Natural killer cell (primary cell): ENCODE results near the gene LYST. TPM values are rescaled to one million over a fixed set of nuclear protein-coding genes. Genes with fewer than 3 reads are reported as not detected.

ENCODE experiments used
- ATAC-seq, 3 donors: fragments of 150-1000 bp in 2 of 3; fragments of 200-7000 bp in 1 of 3; cut with Tn5 transposase; 1 replicate in 1 of 3; 2 replicates in 2 of 3; pipeline ENCODE4 v1.10.0; 2021; ENCODE audit warnings: mild to moderate bottlenecking in 2 of 3, moderate library complexity in 2 of 3
- DNase-seq, 2 donors: peaks; one replicate each; pipeline versions ENCODE4 v3.0.0 to v3.0.0-alpha.2; 2013 to 2021; ENCODE audit warnings: mixed read lengths in 1 of 2
- H3K27ac ChIP-seq: one replicate; pipeline ENCODE4 v1.5.1; 2013; ENCODE audit warnings: mild to moderate bottlenecking, low read length
- H3K27me3 ChIP-seq: one replicate; pipeline ENCODE4 v1.6.1; 2013; ENCODE audit warnings: low read length; ENCODE audit not compliant: control insufficient read depth, insufficient read depth
- H3K36me3 ChIP-seq: one replicate; pipeline ENCODE4 v1.6.1; 2013; ENCODE audit warnings: low read length; ENCODE audit not compliant: control insufficient read depth, insufficient read depth
- H3K4me1 ChIP-seq: one replicate; pipeline ENCODE4 v1.6.1; 2013; ENCODE audit warnings: low read length; ENCODE audit not compliant: control insufficient read depth, insufficient read depth
- H3K4me3 ChIP-seq: one replicate; pipeline ENCODE4 v1.5.1; 2013; ENCODE audit warnings: low read length
- H3K9me3 ChIP-seq: one replicate; pipeline ENCODE4 v1.6.1; 2013; ENCODE audit warnings: low read length; ENCODE audit not compliant: control insufficient read depth, insufficient read depth
- H3K27ac Mint-ChIP-seq, 2 donors: one replicate each; pipeline ENCODE4 v1.8.0; 2022; ENCODE audit warnings: mild to moderate bottlenecking in 2 of 2, mixed read lengths in 2 of 2, moderate library complexity in 1 of 2
- H3K27me3 Mint-ChIP-seq, 2 donors: one replicate each; pipeline ENCODE4 v1.8.0; 2022; ENCODE audit warnings: low read depth in 2 of 2, mixed read lengths in 2 of 2
- H3K36me3 Mint-ChIP-seq: one replicate; pipeline ENCODE4 v1.8.0; 2022; ENCODE audit warnings: mixed read lengths
- H3K4me1 Mint-ChIP-seq, 2 donors: one replicate each; pipeline ENCODE4 v1.8.0; 2022; ENCODE audit warnings: mixed read lengths in 2 of 2
- H3K4me3 Mint-ChIP-seq: one replicate; pipeline ENCODE4 v1.8.0; 2022; ENCODE audit warnings: mild to moderate bottlenecking, moderate library complexity, mixed read lengths
- H3K9me3 Mint-ChIP-seq, 2 donors: one replicate each; pipeline ENCODE4 v1.8.0; 2022; ENCODE audit warnings: mixed read lengths in 2 of 2
- WGBS: methylation state at CpG from one replicate; pipeline ENCODE4 v1.1.7; 2013; ENCODE audit warnings: missing lambda C conversion rate; ENCODE audit not compliant: insufficient coverage; 5-methylcytosine and 5-hydroxymethylcytosine counted together
- intact Hi-C: fragments of 100-400 bp; cut with micrococcal nuclease; formaldehyde crosslinking; loops from one replicate; pipeline ENCODE4 v1.14.2; 2022
- total RNA-seq, 4 donors: library from RNA; stranded (reverse); fragments of 120-200 nt in 1 of 4; gene quantifications; one replicate each; pipeline versions ENCODE4 v1.2.3 to v1.2.4, GENCODE V29; 2013 to 2022
- TF ChIP-seq, protein P1 (sequence below): fragments of 200-600 bp; IDR thresholded peaks from one replicate; pipeline ENCODE4 v1.8.0; 2022; ENCODE audit warnings: antibody characterized with exemption

The LYST gene
- total RNA-seq, 3 donors from 2014 or later (not counting 1 experiment from before 2014, with no cell fraction given): 89.9 to 115 (median 93.6) TPM

DNA sequence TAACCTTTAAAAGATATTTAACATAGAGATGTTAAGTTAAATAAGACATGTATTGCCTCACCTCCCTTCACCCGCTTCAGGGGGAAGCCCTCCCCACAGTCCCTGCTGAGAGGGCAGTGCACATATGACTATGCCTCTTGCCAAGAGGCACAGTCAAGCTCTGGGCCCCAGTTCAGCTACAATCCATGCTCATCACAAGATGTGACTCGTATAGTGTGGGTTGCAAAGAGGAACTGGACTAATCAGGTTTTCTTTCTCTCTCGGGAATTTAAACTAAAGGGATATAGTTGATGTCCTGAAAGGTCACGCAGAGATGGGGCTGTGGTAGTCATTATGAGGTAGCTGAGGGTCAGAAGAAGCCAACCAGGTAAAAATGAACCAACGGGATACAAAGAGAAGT, 35.6 kb downstream of the LYST start:
- Mint-ChIP-seq H3K27ac (peak overlapping the region; percentile 47 to 48), H3K4me1 (peaks cover 0 to 10% of the 10 kb centered on the region in 2 donors), H3K4me3 (no peak overlapping the region), H3K9me3 (no peaks in the 10 kb centered on the region), H3K27me3 (no peaks in the 10 kb centered on the region), H3K36me3 (no peaks in the 10 kb centered on the region)
- Histone ChIP-seq H3K27ac (no peak overlapping the region), H3K9me3 (no peaks in the 10 kb centered on the region), H3K4me1 (peaks cover 7% of the 10 kb centered on the region), H3K27me3 (no peaks in the 10 kb centered on the region), H3K36me3 (peaks cover 34% of the 10 kb centered on the region), H3K4me3 (no peak overlapping the region)
- ATAC-seq: peak in 2 of 3 donors; percentile 47
- TF ChIP-seq, protein P1, sequence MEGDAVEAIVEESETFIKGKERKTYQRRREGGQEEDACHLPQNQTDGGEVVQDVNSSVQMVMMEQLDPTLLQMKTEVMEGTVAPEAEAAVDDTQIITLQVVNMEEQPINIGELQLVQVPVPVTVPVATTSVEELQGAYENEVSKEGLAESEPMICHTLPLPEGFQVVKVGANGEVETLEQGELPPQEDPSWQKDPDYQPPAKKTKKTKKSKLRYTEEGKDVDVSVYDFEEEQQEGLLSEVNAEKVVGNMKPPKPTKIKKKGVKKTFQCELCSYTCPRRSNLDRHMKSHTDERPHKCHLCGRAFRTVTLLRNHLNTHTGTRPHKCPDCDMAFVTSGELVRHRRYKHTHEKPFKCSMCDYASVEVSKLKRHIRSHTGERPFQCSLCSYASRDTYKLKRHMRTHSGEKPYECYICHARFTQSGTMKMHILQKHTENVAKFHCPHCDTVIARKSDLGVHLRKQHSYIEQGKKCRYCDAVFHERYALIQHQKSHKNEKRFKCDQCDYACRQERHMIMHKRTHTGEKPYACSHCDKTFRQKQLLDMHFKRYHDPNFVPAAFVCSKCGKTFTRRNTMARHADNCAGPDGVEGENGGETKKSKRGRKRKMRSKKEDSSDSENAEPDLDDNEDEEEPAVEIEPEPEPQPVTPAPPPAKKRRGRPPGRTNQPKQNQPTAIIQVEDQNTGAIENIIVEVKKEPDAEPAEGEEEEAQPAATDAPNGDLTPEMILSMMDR: no peak
- 78% methylated on average over 4 of the region's 5 CpGs for WGBS
- intact Hi-C loops: no loop called here
- DNase-seq: no peak

- DNase-seq (no peak), ATAC-seq (no peak)
- no peak overlapping the region for H3K27ac ChIP-seq
- Mint-ChIP-seq H3K27me3 (no peaks in the 10 kb centered on the region), H3K9me3 (no peaks in the 10 kb centered on the region), H3K27ac (peak overlapping the region in 1 of 2 donors; percentile 27), H3K4me3 (no peak overlapping the region), H3K36me3 (no peaks in the 10 kb centered on the region), H3K4me1 (peaks cover 6 to 28% of the 10 kb centered on the region in 2 donors)
- intact Hi-C loops: no loop called here
- peaks cover 41% of the 10 kb centered on the region for H3K36me3 ChIP-seq
- no peaks in the 10 kb centered on the region for H3K27me3 ChIP-seq
- TF ChIP-seq, protein P1: no peak
- H3K4me1 ChIP-seq: no peaks in the 10 kb centered on the region
- no peak overlapping the region for H3K4me3 ChIP-seq
- H3K9me3 ChIP-seq: no peaks in the 10 kb centered on the region
- WGBS: 97% methylated on average over 2 of the region's 2 CpGs
Measured at GRCh38 chr1:235826102-235826854, 40.4 kb downstream of the LYST start.

GRCh38 chr1:235825229-235825628, 41.5 kb downstream of the LYST start:
- Histone ChIP-seq H3K4me1 (no peaks in the 10 kb centered on the region), H3K27me3 (no peaks in the 10 kb centered on the region), H3K9me3 (no peaks in the 10 kb centered on the region), H3K36me3 (peaks cover 39% of the 10 kb centered on the region), H3K27ac (no peak overlapping the region), H3K4me3 (no peak overlapping the region)
- DNase-seq (no peak), ATAC-seq (no peak)
- H3K9me3 Mint-ChIP-seq: no peaks in the 10 kb centered on the region
- TF ChIP-seq, protein P1: no peak
- intact Hi-C loops: no loop called here
- peaks cover 6 to 25% of the 10 kb centered on the region in 2 donors for H3K4me1 Mint-ChIP-seq
- H3K27ac Mint-ChIP-seq: no peak overlapping the region
- H3K27me3 Mint-ChIP-seq: no peaks in the 10 kb centered on the region
- H3K4me3 Mint-ChIP-seq: no peak overlapping the region
- WGBS: no CpG with 5 or more reads among the region's 1 CpG
- no peaks in the 10 kb centered on the region for H3K36me3 Mint-ChIP-seq

- TF ChIP-seq, protein P1: no peak
- Mint-ChIP-seq H3K27me3 (no peaks in the 10 kb centered on the region), H3K9me3 (no peaks in the 10 kb centered on the region), H3K36me3 (no peaks in the 10 kb centered on the region), H3K27ac (no peak overlapping the region), H3K4me3 (no peak overlapping the region), H3K4me1 (peaks cover 6 to 32% of the 10 kb centered on the region in 2 donors)
- DNase-seq (no peak), ATAC-seq (no peak)
- Histone ChIP-seq H3K36me3 (peaks cover 23% of the 10 kb centered on the region), H3K27me3 (no peaks in the 10 kb centered on the region), H3K4me3 (no peak overlapping the region), H3K9me3 (no peaks in the 10 kb centered on the region), H3K27ac (no peak overlapping the region), H3K4me1 (no peaks in the 10 kb centered on the region)
- intact Hi-C loops: no loop called here
- WGBS: 95% methylated on average over 5 of the region's 5 CpGs
Measured at GRCh38 chr1:235823684-235824083, 43.0 kb downstream of the LYST start.
